ENCODE measurements around the gene SORCS2.

Gene SORCS2

GRCh38 chr4:7510538-7510937 lies 318.2 kb downstream of the SORCS2 start:
- H3K36me3 ChIP-seq (ENCODE audit: control insufficient read depth, insufficient read depth, low read length): no peaks in the 10 kb centered on the region
- H3K4me3 ChIP-seq (replicated peaks; ENCODE audit: low read depth, low read length): no peak overlapping the region
- peaks cover 1% of the 10 kb centered on the region; the same call in 1 of the 2 replicates for H3K27me3 ChIP-seq (replicated peaks; ENCODE audit: control insufficient read depth, insufficient read depth, low read length)
- no peak for DNase-seq (ENCODE audit: extremely low read depth, insufficient read length)
- TF ChIP-seq, protein P1, sequence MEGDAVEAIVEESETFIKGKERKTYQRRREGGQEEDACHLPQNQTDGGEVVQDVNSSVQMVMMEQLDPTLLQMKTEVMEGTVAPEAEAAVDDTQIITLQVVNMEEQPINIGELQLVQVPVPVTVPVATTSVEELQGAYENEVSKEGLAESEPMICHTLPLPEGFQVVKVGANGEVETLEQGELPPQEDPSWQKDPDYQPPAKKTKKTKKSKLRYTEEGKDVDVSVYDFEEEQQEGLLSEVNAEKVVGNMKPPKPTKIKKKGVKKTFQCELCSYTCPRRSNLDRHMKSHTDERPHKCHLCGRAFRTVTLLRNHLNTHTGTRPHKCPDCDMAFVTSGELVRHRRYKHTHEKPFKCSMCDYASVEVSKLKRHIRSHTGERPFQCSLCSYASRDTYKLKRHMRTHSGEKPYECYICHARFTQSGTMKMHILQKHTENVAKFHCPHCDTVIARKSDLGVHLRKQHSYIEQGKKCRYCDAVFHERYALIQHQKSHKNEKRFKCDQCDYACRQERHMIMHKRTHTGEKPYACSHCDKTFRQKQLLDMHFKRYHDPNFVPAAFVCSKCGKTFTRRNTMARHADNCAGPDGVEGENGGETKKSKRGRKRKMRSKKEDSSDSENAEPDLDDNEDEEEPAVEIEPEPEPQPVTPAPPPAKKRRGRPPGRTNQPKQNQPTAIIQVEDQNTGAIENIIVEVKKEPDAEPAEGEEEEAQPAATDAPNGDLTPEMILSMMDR (IDR thresholded peaks at IDR 0.05; ENCODE audit: insufficient read depth, low read length, poor library complexity, severe bottlenecking): no peak

DNA sequence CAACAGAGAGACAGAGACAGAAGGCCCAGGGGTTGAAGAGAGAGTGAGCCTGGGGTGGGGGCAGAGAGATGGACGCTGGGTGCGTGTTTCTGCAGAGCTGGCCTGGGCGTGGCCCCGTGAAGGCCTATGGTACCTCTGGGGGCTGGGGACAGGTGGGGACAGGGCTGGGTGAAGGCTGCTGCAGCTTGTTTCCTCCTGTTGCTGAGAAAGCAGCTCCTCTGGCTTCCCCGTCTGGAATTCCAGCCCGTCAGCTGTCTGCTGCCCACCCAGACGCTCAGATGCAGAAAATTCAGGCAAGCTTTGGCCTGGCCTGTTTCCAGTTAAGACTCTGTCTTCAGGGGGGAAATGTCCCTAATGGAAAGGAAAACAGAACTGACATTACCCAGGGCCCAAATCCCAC lies 319.2 kb downstream of the SORCS2 start:
- H3K4me3 ChIP-seq (replicated peaks; ENCODE audit: low read depth, low read length): no peak overlapping the region
- no peak for DNase-seq (ENCODE audit: extremely low read depth, insufficient read length)
- H3K27me3 ChIP-seq (replicated peaks; ENCODE audit: control insufficient read depth, insufficient read depth, low read length): no peaks in the 10 kb centered on the region; the same call in 1 of the 2 replicates
- no peaks in the 10 kb centered on the region for H3K36me3 ChIP-seq (ENCODE audit: control insufficient read depth, insufficient read depth, low read length)
- TF ChIP-seq, protein P1 (IDR thresholded peaks at IDR 0.05; ENCODE audit: insufficient read depth, low read length, poor library complexity, severe bottlenecking): no peak

DNA sequence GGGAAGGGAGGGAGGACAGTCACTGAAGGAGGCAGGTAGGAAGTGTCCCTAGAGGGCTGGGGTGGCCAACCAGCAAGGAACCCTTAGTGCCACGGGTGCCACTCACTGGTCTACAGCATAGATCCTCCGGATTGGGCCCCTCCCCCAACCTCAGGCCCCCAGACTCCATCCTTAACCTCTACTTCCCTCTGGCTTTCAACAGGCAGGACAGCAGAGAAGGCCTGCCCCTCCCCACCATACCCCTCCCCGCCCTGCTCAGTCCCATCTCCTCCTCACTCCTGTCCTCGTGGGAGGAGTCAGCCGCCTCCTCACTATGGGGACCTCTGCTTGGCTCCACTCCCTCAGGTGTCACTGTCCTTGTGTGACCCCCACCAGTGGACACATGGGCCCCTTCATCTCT lies 320.1 kb downstream of the SORCS2 start:
- H3K27me3 ChIP-seq (replicated peaks; ENCODE audit: control insufficient read depth, insufficient read depth, low read length): no peaks in the 10 kb centered on the region; the same call in 1 of the 2 replicates
- H3K4me3 ChIP-seq (replicated peaks; ENCODE audit: low read depth, low read length): no peak overlapping the region
- H3K36me3 ChIP-seq (ENCODE audit: control insufficient read depth, insufficient read depth, low read length): no peaks in the 10 kb centered on the region
- no peak for DNase-seq (ENCODE audit: extremely low read depth, insufficient read length)
- TF ChIP-seq, protein P1 (IDR thresholded peaks at IDR 0.05; ENCODE audit: insufficient read depth, low read length, poor library complexity, severe bottlenecking): no peak

- DNase-seq (ENCODE audit: extremely low read depth, insufficient read length): no peak
- Histone ChIP-seq H3K27me3 (replicated peaks; ENCODE audit: control insufficient read depth, insufficient read depth, low read length) (no peaks in the 10 kb centered on the region; the same call in 1 of the 2 replicates), H3K4me3 (replicated peaks; ENCODE audit: low read depth, low read length) (no peak overlapping the region), H3K36me3 (ENCODE audit: control insufficient read depth, insufficient read depth, low read length) (no peaks in the 10 kb centered on the region)
- TF ChIP-seq, protein P1 (IDR thresholded peaks at IDR 0.05; ENCODE audit: insufficient read depth, low read length, poor library complexity, severe bottlenecking): no peak
These were observed 320.6 kb downstream of the SORCS2 start for GRCh38 chr4:7512946-7513345.

DNA sequence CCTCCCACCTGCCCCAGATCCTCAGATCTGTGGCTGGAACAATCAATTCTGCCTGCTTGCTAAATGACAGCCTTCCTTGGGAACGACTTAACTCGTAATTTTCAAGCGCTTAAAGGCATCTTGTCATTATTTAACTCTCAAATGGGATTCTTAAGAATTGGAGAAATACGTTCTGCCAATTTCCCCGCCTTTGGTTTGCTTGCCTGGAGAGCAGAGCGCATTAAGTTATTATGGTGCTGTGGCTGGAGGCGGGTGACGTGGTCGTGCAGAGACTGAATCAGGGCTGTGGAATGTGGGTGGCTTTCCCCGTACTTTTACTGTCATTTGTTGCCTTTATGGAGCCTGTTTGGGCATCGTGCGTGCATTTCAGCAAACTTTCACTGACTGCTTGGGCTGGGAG lies 321.3 kb downstream of the SORCS2 start:
- no peak for DNase-seq (ENCODE audit: extremely low read depth, insufficient read length)
- Histone ChIP-seq H3K4me3 (replicated peaks; ENCODE audit: low read depth, low read length) (no peak overlapping the region), H3K27me3 (replicated peaks; ENCODE audit: control insufficient read depth, insufficient read depth, low read length) (no peaks in the 10 kb centered on the region; the same call in 1 of the 2 replicates), H3K36me3 (ENCODE audit: control insufficient read depth, insufficient read depth, low read length) (no peaks in the 10 kb centered on the region)
- TF ChIP-seq, protein P1 (IDR thresholded peaks at IDR 0.05; ENCODE audit: insufficient read depth, low read length, poor library complexity, severe bottlenecking): no peak

DNA sequence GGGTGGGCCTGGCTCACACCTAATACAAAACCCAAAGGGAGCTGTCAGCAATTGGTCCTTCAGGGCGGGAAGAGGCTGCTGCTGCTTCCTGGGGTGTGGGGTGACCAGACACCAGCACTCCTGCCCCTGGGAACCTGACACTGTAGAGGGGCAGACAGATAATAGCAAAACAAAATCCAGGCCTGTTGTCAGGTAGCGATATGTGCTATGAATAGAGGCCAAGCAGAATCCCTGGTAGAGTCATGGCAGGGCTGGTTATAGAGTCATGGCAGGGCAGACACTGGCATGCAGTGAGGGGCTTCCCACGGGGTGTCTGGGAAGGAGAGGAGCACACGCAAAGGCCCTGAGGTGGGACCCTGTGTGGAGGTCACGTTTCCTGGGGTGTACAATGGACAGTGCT lies 321.9 kb downstream of the SORCS2 start:
- Histone ChIP-seq H3K36me3 (ENCODE audit: control insufficient read depth, insufficient read depth, low read length) (no peaks in the 10 kb centered on the region), H3K4me3 (replicated peaks; ENCODE audit: low read depth, low read length) (no peak overlapping the region), H3K27me3 (replicated peaks; ENCODE audit: control insufficient read depth, insufficient read depth, low read length) (no peaks in the 10 kb centered on the region; the same call in none of the 2 replicates)
- TF ChIP-seq, protein P1 (IDR thresholded peaks at IDR 0.05; ENCODE audit: insufficient read depth, low read length, poor library complexity, severe bottlenecking): no peak
- no peak for DNase-seq (ENCODE audit: extremely low read depth, insufficient read length)

Measured in GM06990 (cell line).